22Rv1 (cell line): Measurements from ENCODE around the gene NHERF2.
A peak's percentile ranks its signal among the peaks of the same experiment; 100 is the strongest.

Experiments used
- H3K27ac ChIP-seq: fragments of 450-650 bp; 2 replicates; pipeline ENCODE4 v1.5.1; 2017
- CTCF ChIP-seq: fragments of 450-650 bp; IDR thresholded peaks from 2 replicates; pipeline ENCODE4 v1.5.1; 2017; ENCODE audit warnings: mild to moderate bottlenecking
- ZFX ChIP-seq: fragments of 450-650 bp; IDR thresholded peaks from 2 replicates; pipeline ENCODE4 v1.6.1; 2017; ENCODE audit warnings: antibody characterized with exemption, borderline replicate concordance

NHERF2 gene

GRCh38 chr16:2026461-2027023 is at the start of gene NHERF2:
NHERF2 (plus strand) TSS chr16:2026902; CDS start chr16:2027006, 104 bp downstream.
- H3K27ac ChIP-seq, result peak within 1 kb of the TSS; percentile 80
- no peak for TF ChIP-seq CTCF
- no peak for TF ChIP-seq ZFX

GRCh38 chr16:1976951-1977874 is 49.5 kb upstream of the NHERF2 start:
- TF ChIP-seq CTCF, result no peak
- no peak for TF ChIP-seq ZFX
- peak overlapping the region; percentile 96 for H3K27ac ChIP-seq

- no peak for TF ChIP-seq ZFX
- H3K27ac ChIP-seq, result peak overlapping the region; percentile 96
Measured at GRCh38 chr16:1977875-1978268, 48.8 kb upstream of the NHERF2 start.

GRCh38 chr16:1978476-1979120 is 48.1 kb upstream of the NHERF2 start:
- TF ChIP-seq ZFX (no peak), CTCF (no peak)
- H3K27ac ChIP-seq, result peak overlapping the region; percentile 96

- no peak for TF ChIP-seq CTCF
- TF ChIP-seq ZFX, result no peak
- H3K27ac ChIP-seq, result peak overlapping the region; percentile 96
Measured at GRCh38 chr16:1979271-1980029, 47.3 kb upstream of the NHERF2 start.

- peak overlapping the region; percentile 96 for H3K27ac ChIP-seq
- no peak for TF ChIP-seq CTCF
- TF ChIP-seq ZFX, result no peak
Measured at GRCh38 chr16:1980030-1980769, 46.5 kb upstream of the NHERF2 start.

GRCh38 chr16:1980770-1981087 is 46.0 kb upstream of the NHERF2 start:
- TF ChIP-seq CTCF, result no peak
- TF ChIP-seq ZFX, result no peak
- H3K27ac ChIP-seq, result peak overlapping the region; percentile 96
